ENCODE measurements around the gene HMBS.

GRCh38 chr11:119038884-119039283 lies 45.8 kb upstream of the HMBS start:
- TF ChIP-seq CTCF (IDR thresholded peaks at IDR 0.05; ENCODE audit: insufficient read depth, low read depth, low read length) = no peak
- no peak for TF ChIP-seq EZH2 (IDR thresholded peaks at IDR 0.05; ENCODE audit: insufficient read depth, low read length)
